ENCODE measurements around the gene ALDOB.

DNA sequence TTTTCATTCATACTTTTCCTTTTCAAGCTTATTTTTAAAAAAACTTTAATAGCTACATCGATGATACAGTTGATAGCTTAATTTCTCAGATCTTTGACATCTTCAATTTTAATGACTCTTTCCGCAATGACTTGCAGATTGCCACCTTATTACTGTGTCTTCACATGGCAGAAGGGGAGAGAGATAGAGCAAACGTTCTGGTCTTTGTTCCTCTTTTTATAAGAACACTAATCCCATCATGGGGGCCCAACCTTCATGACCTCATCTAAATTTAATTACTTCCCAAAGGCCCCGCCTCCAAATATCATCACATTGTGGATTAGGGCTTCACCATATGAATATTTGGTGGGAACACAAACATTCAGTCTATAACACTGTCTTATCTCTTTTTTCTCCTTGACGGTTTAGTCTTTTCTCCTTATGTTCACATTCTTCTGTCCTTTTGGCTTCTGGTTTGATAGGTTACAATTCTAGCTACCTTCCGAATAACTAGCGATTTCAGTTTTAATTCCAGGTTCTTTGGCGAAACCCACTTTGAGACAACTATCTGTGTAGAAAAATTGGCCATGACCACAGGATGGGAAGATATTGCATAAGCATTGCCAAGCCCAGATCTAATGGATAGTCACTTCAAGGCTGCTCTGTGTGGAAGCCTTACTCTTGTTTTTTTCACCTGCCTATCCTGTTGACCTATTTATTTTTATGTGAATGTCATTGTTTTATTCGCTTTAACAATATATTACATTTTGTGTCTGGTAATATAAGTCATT is 31.9 kb downstream of the ALDOB start:
- TF ChIP-seq, protein P1, sequence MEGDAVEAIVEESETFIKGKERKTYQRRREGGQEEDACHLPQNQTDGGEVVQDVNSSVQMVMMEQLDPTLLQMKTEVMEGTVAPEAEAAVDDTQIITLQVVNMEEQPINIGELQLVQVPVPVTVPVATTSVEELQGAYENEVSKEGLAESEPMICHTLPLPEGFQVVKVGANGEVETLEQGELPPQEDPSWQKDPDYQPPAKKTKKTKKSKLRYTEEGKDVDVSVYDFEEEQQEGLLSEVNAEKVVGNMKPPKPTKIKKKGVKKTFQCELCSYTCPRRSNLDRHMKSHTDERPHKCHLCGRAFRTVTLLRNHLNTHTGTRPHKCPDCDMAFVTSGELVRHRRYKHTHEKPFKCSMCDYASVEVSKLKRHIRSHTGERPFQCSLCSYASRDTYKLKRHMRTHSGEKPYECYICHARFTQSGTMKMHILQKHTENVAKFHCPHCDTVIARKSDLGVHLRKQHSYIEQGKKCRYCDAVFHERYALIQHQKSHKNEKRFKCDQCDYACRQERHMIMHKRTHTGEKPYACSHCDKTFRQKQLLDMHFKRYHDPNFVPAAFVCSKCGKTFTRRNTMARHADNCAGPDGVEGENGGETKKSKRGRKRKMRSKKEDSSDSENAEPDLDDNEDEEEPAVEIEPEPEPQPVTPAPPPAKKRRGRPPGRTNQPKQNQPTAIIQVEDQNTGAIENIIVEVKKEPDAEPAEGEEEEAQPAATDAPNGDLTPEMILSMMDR (IDR thresholded peaks at IDR 0.05; ENCODE audit: low read depth, low read length, poor library complexity, severe bottlenecking): no peak
- no peak for TF ChIP-seq EZH2phosphoT487 (IDR thresholded peaks at IDR 0.05; ENCODE audit: borderline replicate concordance, low read length)
